UCSD-AML1 (cell line): ENCODE data around the gene PDIK1L.

ENCODE experiments used
- DNase-seq: peaks from one replicate; lab custom pipeline; 2025; ENCODE audit not compliant: unreplicated experiment; lab: John Stamatoyannopoulos, UW

The PDIK1L gene

DNA sequence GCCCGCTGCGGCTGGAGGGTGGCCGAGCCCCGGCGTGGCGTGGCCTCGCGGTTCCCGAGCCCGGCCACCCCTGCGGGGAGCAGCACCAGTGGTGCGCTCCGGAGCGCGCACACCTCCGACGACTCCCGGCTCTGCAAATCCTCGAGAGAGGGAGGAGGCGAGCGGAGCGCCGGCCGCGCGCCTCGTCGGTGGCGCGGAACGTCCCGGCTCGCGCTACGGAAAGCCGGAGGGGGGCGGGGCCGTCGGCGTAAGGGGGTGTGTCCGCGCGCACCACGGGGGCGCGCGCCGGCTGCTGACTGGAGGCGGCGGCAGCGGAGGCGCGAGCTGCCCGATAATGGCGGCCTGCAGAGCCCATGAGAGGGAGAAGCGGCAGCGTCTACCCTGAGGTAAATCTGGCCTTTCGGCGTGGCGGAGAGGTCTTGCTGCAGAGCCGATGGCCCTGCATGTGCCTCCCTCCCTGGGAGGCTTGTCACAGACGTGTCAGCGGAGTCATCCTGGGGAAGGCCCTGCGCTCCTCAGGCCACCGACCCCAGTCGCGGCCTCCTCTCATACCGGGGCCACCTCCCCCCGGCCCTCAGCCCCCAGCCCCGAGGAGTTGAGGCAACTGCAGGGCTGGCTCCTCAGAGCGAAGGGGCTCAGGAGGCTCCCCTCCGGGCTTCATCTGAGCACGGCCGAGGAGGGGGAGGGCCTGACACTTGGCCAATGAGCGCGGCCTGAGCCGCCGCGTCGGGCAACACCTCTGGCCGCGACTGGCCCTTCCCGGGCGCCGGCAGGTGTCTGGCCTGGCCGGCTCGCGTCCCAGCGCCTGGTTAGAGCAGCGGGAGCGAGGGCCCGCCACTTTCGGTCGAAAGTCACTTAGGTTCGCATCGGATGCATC is at the start of gene PDIK1L:
TSS of gene PDIK1L (plus strand) at position 295 of the 877 bp plus-strand sequence. CDS start 2,485 bp downstream, outside the sequence.
- peak; percentile 96 for DNase-seq

GRCh38 chr1:26064553-26064952 is 47.1 kb upstream of the PDIK1L start:
- no peak for DNase-seq

DNA sequence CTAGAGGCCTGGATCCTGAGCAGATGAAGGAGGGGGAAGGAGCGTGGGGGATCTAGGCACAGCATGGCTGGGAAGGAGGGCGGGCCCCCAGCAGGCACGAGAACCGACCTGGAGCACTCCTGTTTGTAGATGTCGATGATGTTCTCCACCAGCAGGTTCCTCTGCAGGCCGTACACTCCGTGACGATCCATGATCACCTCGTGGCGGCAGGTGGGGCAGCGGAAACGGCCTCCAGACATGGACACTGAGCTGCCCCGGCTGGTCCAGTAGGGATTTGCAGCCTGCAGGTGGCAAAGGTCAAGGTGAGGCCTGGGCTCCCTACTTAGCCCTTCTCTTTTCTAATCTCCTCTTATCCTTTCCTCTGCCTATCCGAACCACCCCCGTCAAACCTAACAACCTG is 45.5 kb upstream of the PDIK1L start:
- no peak for DNase-seq

DNA sequence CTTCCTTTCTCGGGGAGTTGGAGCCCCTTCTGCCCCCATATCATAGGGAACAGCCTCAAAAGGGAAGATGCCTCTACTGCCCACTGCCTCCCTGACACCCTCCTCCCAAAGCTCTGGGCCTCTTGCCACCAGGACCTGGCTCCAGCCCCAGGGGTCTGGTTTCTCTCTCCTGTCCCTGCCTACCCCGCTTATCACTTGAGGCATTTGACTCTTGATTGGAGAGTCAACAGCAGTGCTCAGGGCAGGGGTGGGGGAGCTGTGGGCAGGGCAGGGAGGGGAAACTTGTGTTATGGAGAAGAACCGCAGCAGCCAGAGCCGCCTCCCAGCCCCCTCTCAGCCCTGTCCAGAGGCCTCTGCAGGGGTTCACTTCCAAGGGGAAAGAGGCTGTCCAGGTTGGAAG is 44.8 kb upstream of the PDIK1L start:
- DNase-seq, result no peak

GRCh38 chr1:26067432-26067911 is 44.2 kb upstream of the PDIK1L start, which contains the start of gene TRIM63:
Gene TRIM63, minus strand, starts transcription at chr1:26067630. Its CDS starts 136 bp downstream, at chr1:26067494.
- DNase-seq, result no peak

GRCh38 chr1:26069941-26070295 is 41.7 kb upstream of the PDIK1L start:
- no peak for DNase-seq

- DNase-seq, result no peak
Measured at GRCh38 chr1:26070296-26070962, 41.2 kb upstream of the PDIK1L start.

- DNase-seq, result no peak
Measured at GRCh38 chr1:26070963-26071342, 40.7 kb upstream of the PDIK1L start.

GRCh38 chr1:26072305-26072704 is 39.3 kb upstream of the PDIK1L start:
- no peak for DNase-seq

GRCh38 chr1:26075421-26076144 is 36.0 kb upstream of the PDIK1L start:
- DNase-seq, result no peak

DNA sequence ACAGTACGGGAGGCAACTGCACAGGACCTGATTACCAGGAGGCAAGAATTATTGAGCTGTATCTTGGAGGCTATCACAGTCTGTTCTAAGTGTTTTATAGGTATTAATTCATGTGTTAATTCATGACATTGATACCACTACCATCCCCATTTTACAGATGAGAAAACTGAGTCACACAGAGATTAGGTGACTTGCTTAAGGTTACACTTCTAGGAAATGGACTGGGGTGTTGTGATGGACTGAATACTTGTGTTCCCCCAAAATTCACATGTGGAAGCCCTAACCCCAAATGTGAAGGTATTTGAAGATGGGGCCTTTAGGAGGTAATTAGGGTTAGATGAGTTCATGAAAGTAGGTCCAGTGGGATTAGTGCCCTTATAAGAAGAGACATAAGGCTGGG is 34.1 kb upstream of the PDIK1L start:
- DNase-seq, result no peak

- no peak for DNase-seq
Measured at GRCh38 chr1:26078286-26079177, 33.1 kb upstream of the PDIK1L start.

DNA sequence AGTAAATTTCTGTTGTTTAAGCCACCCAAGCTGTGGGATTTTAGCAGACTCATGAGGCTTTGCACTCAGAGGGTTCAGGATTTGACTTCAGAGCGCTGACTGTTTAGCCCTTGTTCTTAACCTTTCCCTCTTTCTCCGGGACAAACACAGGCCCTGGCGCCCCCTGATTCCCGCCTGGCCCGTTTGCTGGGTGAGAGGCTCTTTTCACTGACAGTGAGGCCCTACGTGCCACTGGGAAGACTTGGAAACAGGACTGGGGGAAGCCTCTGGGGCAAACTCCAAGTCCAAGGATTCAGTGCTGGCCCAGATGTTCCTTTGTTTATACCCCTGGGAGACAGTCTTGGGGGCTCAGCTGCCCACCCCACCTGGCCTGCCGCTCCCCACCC is 32.5 kb upstream of the PDIK1L start:
- no peak for DNase-seq

DNA sequence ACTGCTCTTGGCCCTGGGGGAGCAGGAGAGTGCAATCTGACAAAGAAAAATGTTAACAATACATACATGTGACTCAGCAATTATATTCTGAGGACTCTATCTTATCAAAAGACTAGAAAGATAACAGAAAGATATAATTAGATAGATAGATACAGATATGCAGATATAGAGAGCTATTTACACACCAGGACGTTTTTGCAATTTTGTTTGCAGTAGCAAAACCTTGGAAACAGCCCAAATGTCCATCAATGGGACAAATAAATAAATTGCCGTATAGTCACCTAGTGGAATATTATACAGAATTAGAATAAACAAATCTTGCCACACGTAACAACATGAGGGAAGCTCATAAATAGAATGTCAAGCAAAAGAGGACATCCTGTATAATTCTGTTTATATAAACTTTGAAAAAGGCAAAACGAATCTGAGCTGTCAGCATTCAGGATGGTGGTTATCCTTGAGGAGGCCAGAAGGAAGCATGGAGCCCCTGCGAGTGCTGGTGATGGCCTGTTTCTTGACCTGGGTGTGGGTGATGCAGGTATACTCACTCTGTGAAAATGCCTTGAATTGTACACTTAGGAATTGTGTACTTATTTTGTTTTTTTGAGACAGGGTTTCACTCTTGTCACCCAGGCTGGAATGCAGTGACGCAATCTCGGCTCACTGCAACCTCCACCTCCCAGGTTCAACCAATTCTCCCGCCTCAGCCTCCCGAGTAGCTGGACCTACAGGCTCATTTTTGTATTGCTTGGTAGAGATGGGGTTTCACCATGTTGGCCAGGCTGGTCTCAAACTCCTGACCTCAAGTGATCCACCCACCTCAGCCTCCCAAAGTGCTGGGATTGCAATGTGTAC is 31.4 kb upstream of the PDIK1L start:
- DNase-seq, result no peak

- no peak for DNase-seq
Measured at GRCh38 chr1:26081267-26082019, 30.2 kb upstream of the PDIK1L start.

DNA sequence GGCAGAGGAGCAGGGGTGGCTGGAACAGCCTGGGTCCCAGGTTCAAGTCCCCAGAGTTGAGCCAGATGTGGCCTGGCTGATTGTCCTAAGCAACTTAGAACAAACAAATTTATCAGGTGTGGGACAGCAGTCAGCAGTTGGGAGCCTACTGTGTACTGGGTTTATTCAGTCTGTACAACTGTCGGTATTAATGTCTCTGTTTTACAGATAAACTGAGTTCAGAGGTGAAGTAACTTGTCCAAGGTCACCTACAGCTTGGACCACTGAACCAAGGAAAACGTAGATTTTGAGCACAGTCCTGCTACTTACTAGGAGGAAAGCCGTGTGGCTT is 29.6 kb upstream of the PDIK1L start:
- no peak for DNase-seq

DNA sequence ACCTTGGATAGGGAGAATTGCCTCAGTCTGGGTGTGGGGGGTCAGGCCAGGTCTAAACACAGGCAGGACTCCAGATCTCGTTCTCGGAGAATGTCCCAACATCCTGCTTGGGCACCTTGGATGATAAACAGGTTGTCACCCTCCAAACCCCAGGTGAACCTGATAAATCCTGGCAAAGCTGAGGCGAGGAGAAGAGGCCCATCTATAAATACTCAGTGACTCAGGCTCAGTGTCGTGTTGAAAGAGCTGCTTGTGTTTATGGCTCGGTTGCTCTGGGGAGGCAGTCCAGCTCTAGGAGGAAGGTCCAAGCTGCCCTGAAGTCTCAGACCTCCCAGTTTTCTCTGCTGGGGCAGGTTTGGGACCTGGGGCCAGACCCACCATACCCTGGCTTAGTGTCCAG is 28.4 kb upstream of the PDIK1L start:
- DNase-seq, result no peak

DNA sequence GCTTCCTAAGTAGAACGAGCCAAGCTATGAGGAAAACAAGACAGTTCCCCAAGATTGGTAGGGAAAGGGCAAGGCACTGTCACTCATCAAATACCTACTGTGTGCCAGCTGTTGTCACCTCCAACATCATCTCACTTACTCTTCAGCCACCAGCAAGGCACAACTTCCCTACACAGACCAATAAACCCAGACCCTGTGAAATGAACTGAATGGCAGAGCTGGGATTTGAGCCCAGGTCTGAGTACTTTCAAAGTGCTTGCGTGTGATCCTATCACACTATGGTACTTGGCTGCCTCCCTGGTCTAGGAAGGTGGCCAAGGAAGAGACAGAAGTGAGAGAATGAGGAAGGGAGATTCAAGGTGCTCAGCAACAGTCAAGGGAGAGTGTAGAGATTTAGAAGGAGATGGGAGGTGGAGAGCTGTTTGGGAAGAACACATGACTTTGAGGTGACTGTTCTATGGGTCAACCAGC is 27.5 kb upstream of the PDIK1L start:
- DNase-seq, result no peak

GRCh38 chr1:26084844-26085243 is 26.8 kb upstream of the PDIK1L start:
- no peak for DNase-seq
